22Rv1 (cell line): ENCODE data around the gene TOP3A.

Experiments used
- ZFX ChIP-seq: fragments of 450-650 bp; IDR thresholded peaks from 2 replicates; pipeline ENCODE4 v1.6.1; 2017; ENCODE audit warnings: antibody characterized with exemption, borderline replicate concordance
- TF ChIP-seq, protein P1 (sequence below): fragments of 450-650 bp; IDR thresholded peaks from 2 replicates; pipeline ENCODE4 v1.5.1; 2017; ENCODE audit warnings: mild to moderate bottlenecking

GRCh38 chr17:18327556-18327955, 12.8 kb upstream of the TOP3A start:
- TF ChIP-seq, protein P1, sequence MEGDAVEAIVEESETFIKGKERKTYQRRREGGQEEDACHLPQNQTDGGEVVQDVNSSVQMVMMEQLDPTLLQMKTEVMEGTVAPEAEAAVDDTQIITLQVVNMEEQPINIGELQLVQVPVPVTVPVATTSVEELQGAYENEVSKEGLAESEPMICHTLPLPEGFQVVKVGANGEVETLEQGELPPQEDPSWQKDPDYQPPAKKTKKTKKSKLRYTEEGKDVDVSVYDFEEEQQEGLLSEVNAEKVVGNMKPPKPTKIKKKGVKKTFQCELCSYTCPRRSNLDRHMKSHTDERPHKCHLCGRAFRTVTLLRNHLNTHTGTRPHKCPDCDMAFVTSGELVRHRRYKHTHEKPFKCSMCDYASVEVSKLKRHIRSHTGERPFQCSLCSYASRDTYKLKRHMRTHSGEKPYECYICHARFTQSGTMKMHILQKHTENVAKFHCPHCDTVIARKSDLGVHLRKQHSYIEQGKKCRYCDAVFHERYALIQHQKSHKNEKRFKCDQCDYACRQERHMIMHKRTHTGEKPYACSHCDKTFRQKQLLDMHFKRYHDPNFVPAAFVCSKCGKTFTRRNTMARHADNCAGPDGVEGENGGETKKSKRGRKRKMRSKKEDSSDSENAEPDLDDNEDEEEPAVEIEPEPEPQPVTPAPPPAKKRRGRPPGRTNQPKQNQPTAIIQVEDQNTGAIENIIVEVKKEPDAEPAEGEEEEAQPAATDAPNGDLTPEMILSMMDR: no peak
- no peak for TF ChIP-seq ZFX
